Fibroblast of lung (primary cell): ENCODE results near the gene SLC25A33. TPM values are rescaled to one million over a fixed set of nuclear protein-coding genes. Genes with fewer than 3 reads are reported as not detected.

Experiments used
- DNase-seq, 2 donors: peaks; one replicate each; pipeline versions ENCODE4 v3.0.0 to v3.0.0-alpha.2; 2010; ENCODE audit warnings: low read depth in 2 of 2
- H2AFZ ChIP-seq: 2 replicates; pipeline ENCODE4 v1.5.1; 2012; ENCODE audit warnings: low read length, control low read depth, inconsistent platforms
- H3K27ac ChIP-seq: 2 replicates; pipeline ENCODE4 v1.5.1; 2011; ENCODE audit warnings: low read length, control low read depth; ENCODE audit not compliant: insufficient read depth
- H3K27me3 ChIP-seq: 2 replicates; pipeline ENCODE4 v1.5.1; 2011; ENCODE audit warnings: mild to moderate bottlenecking, low read length; ENCODE audit not compliant: control insufficient read depth, insufficient read depth
- H3K36me3 ChIP-seq: 2 replicates; pipeline ENCODE4 v1.5.1; 2011; ENCODE audit warnings: low read length; ENCODE audit not compliant: control insufficient read depth, insufficient read depth
- H3K4me1 ChIP-seq: 2 replicates; pipeline ENCODE4 v1.5.1; 2011; ENCODE audit warnings: low read length; ENCODE audit not compliant: control insufficient read depth, insufficient read depth; ENCODE audit errors: extremely low read depth
- H3K4me2 ChIP-seq: 2 replicates; pipeline ENCODE4 v1.5.1; 2011; ENCODE audit warnings: low read length, control low read depth; ENCODE audit not compliant: insufficient read depth; ENCODE audit errors: extremely low read depth
- H3K4me3 ChIP-seq, 4 experiments: fragments of 200-600 bp in 1 of 4; sonication (generic) in 1 of 4; replicated peaks in 1 of 4; 2 replicates each; pipeline ENCODE4 v1.5.1; 2011 to 2016; ENCODE audit warnings: low read length in 4 of 4, low read depth in 3 of 4, mild to moderate bottlenecking in 3 of 4, control low read depth in 2 of 4, inconsistent platforms in 1 of 4, mixed read lengths in 1 of 4; ENCODE audit not compliant: insufficient read depth in 1 of 4; ENCODE audit errors: control extremely low read depth in 1 of 4
- H3K79me2 ChIP-seq: 2 replicates; pipeline ENCODE4 v1.5.1; 2012; ENCODE audit warnings: mild to moderate bottlenecking, low read length, inconsistent platforms; ENCODE audit not compliant: control insufficient read depth, insufficient read depth
- H3K9ac ChIP-seq: 2 replicates; pipeline ENCODE4 v1.5.1; 2011; ENCODE audit warnings: mild to moderate bottlenecking, low read length, control low read depth; ENCODE audit not compliant: insufficient read depth
- H3K9me3 ChIP-seq: 2 replicates; pipeline ENCODE4 v1.5.1; 2012; ENCODE audit warnings: low read depth, low read length; ENCODE audit not compliant: control insufficient read depth, insufficient read depth
- H4K20me1 ChIP-seq: 2 replicates; pipeline ENCODE4 v1.5.1; 2011; ENCODE audit warnings: low read length; ENCODE audit not compliant: control insufficient read depth, insufficient read depth; ENCODE audit errors: extremely low read depth
- CTCF ChIP-seq, 2 donors: IDR thresholded peaks in 1 of 2; conservative IDR thresholded peaks in 1 of 2; 1 replicate in 1 of 2; 2 replicates in 1 of 2; pipeline ENCODE4 v1.5.1; 2011 to 2012; ENCODE audit warnings: low read length in 2 of 2, control low read depth in 1 of 2, inconsistent platforms in 1 of 2, low read depth in 1 of 2, mild to moderate bottlenecking in 1 of 2
- EZH2 ChIP-seq: IDR thresholded peaks from 2 replicates; pipeline ENCODE4 v1.5.1; 2012; ENCODE audit warnings: low read length, control low read depth, mild to moderate bottlenecking; ENCODE audit errors: missing control alignments
- polyA plus RNA-seq, 2 donors: library from polyadenylated mRNA; depleted of rRNA in 1 of 2; stranded (reverse) in 1 of 2; unstranded in 1 of 2; fragments of >200 nt; gene quantifications; 2 replicates each; pipeline ENCODE4 v1.2.1, GENCODE V29; 2011 to 2012; ENCODE audit warnings: missing spikeins in 1 of 2
- total RNA-seq: library from RNA; depleted of rRNA; stranded (reverse); fragments of >200 nt; gene quantifications from 2 replicates; pipeline ENCODE4 v1.2.1, GENCODE V29; 2014

The SLC25A33 gene
- total and polyA plus RNA-seq, 2 donors (not counting 1 experiment from before 2014, with no cell fraction given) = 3.5 to 4.8 TPM

- DNase-seq = no peak
- no peak overlapping the region for H2AFZ ChIP-seq
- no peak overlapping the region for H3K4me2 ChIP-seq
- H3K36me3 ChIP-seq = no peaks in the 10 kb centered on the region
- H3K4me1 ChIP-seq = no peaks in the 10 kb centered on the region
- H3K4me3 ChIP-seq = no peak overlapping the region
- TF ChIP-seq CTCF (conservative IDR thresholded peaks at IDR 0.05 in 1 of 2, IDR thresholded peaks at IDR 0.05 in 1 of 2; ENCODE audit: low read depth in 1 of 2, low read length in 2 of 2) (no peak), EZH2 (no peak)
- no peaks in the 10 kb centered on the region for H3K9me3 ChIP-seq
- H3K27ac ChIP-seq = no peak overlapping the region
- H4K20me1 ChIP-seq = no peaks in the 10 kb centered on the region
- no peak overlapping the region for H3K9ac ChIP-seq
- peaks cover 3% of the 10 kb centered on the region for H3K27me3 ChIP-seq
- H3K79me2 ChIP-seq = no peaks in the 10 kb centered on the region
Observed at GRCh38 chr1:9631613-9632012, 92.3 kb downstream of the SLC25A33 start.

- H3K79me2 ChIP-seq = no peaks in the 10 kb centered on the region
- H3K9me3 ChIP-seq = no peaks in the 10 kb centered on the region
- H3K9ac ChIP-seq = no peak overlapping the region
- H3K4me2 ChIP-seq = no peak overlapping the region
- no peak for DNase-seq
- no peak for TF ChIP-seq EZH2
- no peak for TF ChIP-seq CTCF (conservative IDR thresholded peaks at IDR 0.05 in 1 of 2, IDR thresholded peaks at IDR 0.05 in 1 of 2; ENCODE audit: low read depth in 1 of 2, low read length in 2 of 2)
- H2AFZ ChIP-seq = no peak overlapping the region
- H3K4me1 ChIP-seq = no peaks in the 10 kb centered on the region
- H3K27ac ChIP-seq = no peak overlapping the region
- H3K27me3 ChIP-seq = peaks cover 3% of the 10 kb centered on the region
- no peaks in the 10 kb centered on the region for H3K36me3 ChIP-seq
- no peak overlapping the region for H3K4me3 ChIP-seq
- H4K20me1 ChIP-seq = no peaks in the 10 kb centered on the region
Observed at GRCh38 chr1:9633493-9633892, 94.2 kb downstream of the SLC25A33 start.

GRCh38 chr1:9634582-9634981 is 95.3 kb downstream of the SLC25A33 start:
- no peaks in the 10 kb centered on the region for H3K36me3 ChIP-seq
- H3K79me2 ChIP-seq = no peaks in the 10 kb centered on the region
- H3K4me1 ChIP-seq = no peaks in the 10 kb centered on the region

More at GRCh38 chr1:9634582-9634981, 95.3 kb downstream of the SLC25A33 start:
- Histone ChIP-seq H3K9ac (no peak overlapping the region), H4K20me1 (no peaks in the 10 kb centered on the region), H3K9me3 (no peaks in the 10 kb centered on the region), H3K27me3 (peaks cover 3% of the 10 kb centered on the region), H2AFZ (no peak overlapping the region), H3K4me2 (no peak overlapping the region), H3K27ac (no peak overlapping the region), H3K4me3 (no peak overlapping the region)
- DNase-seq = no peak
- no peak for TF ChIP-seq CTCF (conservative IDR thresholded peaks at IDR 0.05 in 1 of 2, IDR thresholded peaks at IDR 0.05 in 1 of 2; ENCODE audit: low read depth in 1 of 2, low read length in 2 of 2)
- TF ChIP-seq EZH2 = no peak

Other genes starting within 250 kb of the SLC25A33 start
- gene SPSB1, start 246.6 kb upstream of the SLC25A33 start, total RNA-seq = 20.0 and 20.6 TPM in 2 replicates
- gene SPSB1, start 246.6 kb upstream of the SLC25A33 start, polyA plus RNA-seq = 14.3 and 22.1 TPM in 2 replicates
- 2.8 TPM in 2 replicates for gene TMEM201, start 49.4 kb downstream of the SLC25A33 start, total RNA-seq
- 1.7 and 3.2 TPM in 2 replicates for gene TMEM201, start 49.4 kb downstream of the SLC25A33 start, polyA plus RNA-seq
- 4.6 and 6.4 TPM in 2 replicates for gene PIK3CD, start 112.3 kb downstream of the SLC25A33 start, total RNA-seq
- 2.8 TPM in 2 replicates for gene PIK3CD, start 112.3 kb downstream of the SLC25A33 start, polyA plus RNA-seq